Measurements from ENCODE around the gene TEP1.
"Not testable (repeated sequence)": the region's sequence is repeated elsewhere in the genome, so short reads cannot be mapped to it uniquely, and the experiment has no call there.

TEP1 gene

GRCh38 chr14:20384886-20385285 lies 28.4 kb downstream of the TEP1 start:
- no peak for DNase-seq

- DNase-seq: no peak
Measured at GRCh38 chr14:20384321-20384720, 29.0 kb downstream of the TEP1 start.

- no peak for DNase-seq
Measured at GRCh38 chr14:20383636-20384035, 29.7 kb downstream of the TEP1 start.

GRCh38 chr14:20383032-20383431 lies 30.3 kb downstream of the TEP1 start:
- DNase-seq: no peak

GRCh38 chr14:20382526-20382925 lies 30.8 kb downstream of the TEP1 start:
- DNase-seq: no peak

- no peak for DNase-seq
Measured at GRCh38 chr14:20381341-20381740, 32.0 kb downstream of the TEP1 start.

GRCh38 chr14:20380681-20381080 lies 32.6 kb downstream of the TEP1 start:
- DNase-seq: no peak

- DNase-seq: no peak
Measured at GRCh38 chr14:20379743-20380142, 33.6 kb downstream of the TEP1 start.

GRCh38 chr14:20377171-20377570 lies 36.1 kb downstream of the TEP1 start:
- DNase-seq: no peak

- no peak for DNase-seq
Measured at GRCh38 chr14:20376071-20376588, 37.2 kb downstream of the TEP1 start.

GRCh38 chr14:20375471-20375870 lies 37.8 kb downstream of the TEP1 start:
- no peak for DNase-seq

GRCh38 chr14:20372796-20373195 lies 40.5 kb downstream of the TEP1 start:
- no peak for DNase-seq

- no peak for DNase-seq
Measured at GRCh38 chr14:20365928-20366327, 47.4 kb downstream of the TEP1 start.

GRCh38 chr14:20358474-20358873 lies 54.8 kb downstream of the TEP1 start:
- peak; percentile 20 for DNase-seq

- no peak for DNase-seq
Measured at GRCh38 chr14:20356422-20356821, 56.9 kb downstream of the TEP1 start.

- DNase-seq: no peak
Measured at GRCh38 chr14:20350860-20351259, 62.4 kb downstream of the TEP1 start.

- DNase-seq: no peak
Measured at GRCh38 chr14:20350282-20350681, 63.0 kb downstream of the TEP1 start.

GRCh38 chr14:20347747-20348146 lies 65.6 kb downstream of the TEP1 start:
- DNase-seq: no peak

GRCh38 chr14:20346713-20347112 lies 66.6 kb downstream of the TEP1 start:
- DNase-seq: no peak

- DNase-seq: no peak
Measured at GRCh38 chr14:20345366-20345765, 67.9 kb downstream of the TEP1 start.

GRCh38 chr14:20343862-20344220 lies 69.5 kb downstream of the TEP1 start:
- no peak for DNase-seq

- DNase-seq: peak; percentile 99
Measured at GRCh38 chr14:20343092-20343861, 70.0 kb downstream of the TEP1 start, which contains the start of gene PARP2. PARP2 (plus strand) TSS chr14:20343635; CDS start chr14:20343642, 7 bp downstream.

- DNase-seq: peak; percentile 13
Measured at GRCh38 chr14:20341646-20342045, 71.7 kb downstream of the TEP1 start.

- not testable (repeated sequence) for DNase-seq
Measured at GRCh38 chr14:20341032-20341431, 72.3 kb downstream of the TEP1 start.

GRCh38 chr14:20334017-20334416 lies 79.3 kb downstream of the TEP1 start:
- DNase-seq: no peak

All from KG1 (cell line).